Measurements from ENCODE around the gene LAPTM5.

DNA sequence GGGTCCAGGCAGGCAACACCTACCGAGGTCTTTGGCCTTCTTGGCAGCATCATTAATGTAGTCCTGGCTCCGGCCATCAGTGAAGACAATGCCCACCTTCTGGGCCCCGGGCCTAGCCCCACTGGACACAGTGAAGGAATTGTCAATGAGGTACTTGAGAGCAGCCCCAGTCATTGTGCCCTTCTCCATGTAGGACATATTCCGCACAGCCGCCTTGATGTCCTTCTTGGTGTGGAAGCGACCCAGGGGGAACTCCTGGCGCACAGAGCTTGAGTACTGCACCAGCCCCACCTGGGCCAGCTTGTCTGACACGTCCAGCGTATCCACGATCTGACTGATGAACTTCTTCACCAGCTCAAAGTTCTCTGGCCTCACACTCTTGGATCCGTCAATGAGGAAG is 41.7 kb downstream of the LAPTM5 start:
- TF ChIP-seq, protein P1, sequence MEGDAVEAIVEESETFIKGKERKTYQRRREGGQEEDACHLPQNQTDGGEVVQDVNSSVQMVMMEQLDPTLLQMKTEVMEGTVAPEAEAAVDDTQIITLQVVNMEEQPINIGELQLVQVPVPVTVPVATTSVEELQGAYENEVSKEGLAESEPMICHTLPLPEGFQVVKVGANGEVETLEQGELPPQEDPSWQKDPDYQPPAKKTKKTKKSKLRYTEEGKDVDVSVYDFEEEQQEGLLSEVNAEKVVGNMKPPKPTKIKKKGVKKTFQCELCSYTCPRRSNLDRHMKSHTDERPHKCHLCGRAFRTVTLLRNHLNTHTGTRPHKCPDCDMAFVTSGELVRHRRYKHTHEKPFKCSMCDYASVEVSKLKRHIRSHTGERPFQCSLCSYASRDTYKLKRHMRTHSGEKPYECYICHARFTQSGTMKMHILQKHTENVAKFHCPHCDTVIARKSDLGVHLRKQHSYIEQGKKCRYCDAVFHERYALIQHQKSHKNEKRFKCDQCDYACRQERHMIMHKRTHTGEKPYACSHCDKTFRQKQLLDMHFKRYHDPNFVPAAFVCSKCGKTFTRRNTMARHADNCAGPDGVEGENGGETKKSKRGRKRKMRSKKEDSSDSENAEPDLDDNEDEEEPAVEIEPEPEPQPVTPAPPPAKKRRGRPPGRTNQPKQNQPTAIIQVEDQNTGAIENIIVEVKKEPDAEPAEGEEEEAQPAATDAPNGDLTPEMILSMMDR (IDR thresholded peaks at IDR 0.05; ENCODE audit: insufficient read depth, low read depth, low read length), result no peak
- TF ChIP-seq EZH2 (IDR thresholded peaks at IDR 0.05; ENCODE audit: insufficient read depth, low read length), result no peak
